ENCODE results near the gene RYR2.

RYR2 gene

GRCh38 chr1:237179503-237179902 lies 137.5 kb downstream of the RYR2 start:
- ATAC-seq, result no peak
- TF ChIP-seq POU6F1 (CRISPR knock-in tag; IDR thresholded peaks at IDR 0.05; ENCODE audit: borderline replicate concordance, low read depth), result no peak
- no peak for TF ChIP-seq TOX (CRISPR knock-in tag; IDR thresholded peaks at IDR 0.05; ENCODE audit: borderline replicate concordance)
- no peak for TF ChIP-seq ESRRG (CRISPR knock-in tag; IDR thresholded peaks at IDR 0.05)
- no peak for TF ChIP-seq PATZ1 (CRISPR knock-in tag; IDR thresholded peaks at IDR 0.05; ENCODE audit: borderline replicate concordance)
- no peak for TF ChIP-seq ZC3H10 (CRISPR knock-in tag; IDR thresholded peaks at IDR 0.05)
- TF ChIP-seq RARB (CRISPR knock-in tag; IDR thresholded peaks at IDR 0.05), result no peak
- no peak for TF ChIP-seq ISL1 (CRISPR knock-in tag; IDR thresholded peaks at IDR 0.05)
- no peak for TF ChIP-seq BACH2 (CRISPR knock-in tag; IDR thresholded peaks at IDR 0.05; ENCODE audit: borderline replicate concordance)
- TF ChIP-seq ZFP3 (CRISPR knock-in tag; IDR thresholded peaks at IDR 0.05), result no peak
- TF ChIP-seq CSRNP3 (CRISPR knock-in tag; IDR thresholded peaks at IDR 0.05), result no peak

GRCh38 chr1:237180256-237180655 lies 138.3 kb downstream of the RYR2 start:
- TF ChIP-seq TSHZ2 (CRISPR knock-in tag; IDR thresholded peaks at IDR 0.05), result no peak
- no peak for TF ChIP-seq ARNTL (CRISPR knock-in tag; IDR thresholded peaks at IDR 0.05; ENCODE audit: borderline replicate concordance, low read depth)
- TF ChIP-seq BACH2 (CRISPR knock-in tag; IDR thresholded peaks at IDR 0.05; ENCODE audit: borderline replicate concordance), result no peak
- TF ChIP-seq PPARA (CRISPR knock-in tag; IDR thresholded peaks at IDR 0.05; ENCODE audit: borderline replicate concordance), result no peak
- no peak for TF ChIP-seq ZNF70 (CRISPR knock-in tag; IDR thresholded peaks at IDR 0.05)
- TF ChIP-seq ZFP3 (CRISPR knock-in tag; IDR thresholded peaks at IDR 0.05), result no peak
- TF ChIP-seq ESRRG (CRISPR knock-in tag; IDR thresholded peaks at IDR 0.05), result no peak
- TF ChIP-seq TCF4 (CRISPR knock-in tag; IDR thresholded peaks at IDR 0.05; ENCODE audit: borderline replicate concordance), result no peak
- no peak for TF ChIP-seq CSRNP3 (CRISPR knock-in tag; IDR thresholded peaks at IDR 0.05)
- no peak for TF ChIP-seq GLIS3 (CRISPR knock-in tag; IDR thresholded peaks at IDR 0.05)
- TF ChIP-seq ZNF8 (CRISPR knock-in tag; IDR thresholded peaks at IDR 0.05), result no peak
- TF ChIP-seq RARB (CRISPR knock-in tag; IDR thresholded peaks at IDR 0.05), result no peak
- TF ChIP-seq CREB5 (CRISPR knock-in tag; IDR thresholded peaks at IDR 0.05; ENCODE audit: low read depth), result no peak
- no peak for TF ChIP-seq PATZ1 (CRISPR knock-in tag; IDR thresholded peaks at IDR 0.05; ENCODE audit: borderline replicate concordance)
- TF ChIP-seq ISL1 (CRISPR knock-in tag; IDR thresholded peaks at IDR 0.05), result no peak
- ATAC-seq, result no peak
